ENCODE results near the gene DPP10.

DPP10 gene

DNA sequence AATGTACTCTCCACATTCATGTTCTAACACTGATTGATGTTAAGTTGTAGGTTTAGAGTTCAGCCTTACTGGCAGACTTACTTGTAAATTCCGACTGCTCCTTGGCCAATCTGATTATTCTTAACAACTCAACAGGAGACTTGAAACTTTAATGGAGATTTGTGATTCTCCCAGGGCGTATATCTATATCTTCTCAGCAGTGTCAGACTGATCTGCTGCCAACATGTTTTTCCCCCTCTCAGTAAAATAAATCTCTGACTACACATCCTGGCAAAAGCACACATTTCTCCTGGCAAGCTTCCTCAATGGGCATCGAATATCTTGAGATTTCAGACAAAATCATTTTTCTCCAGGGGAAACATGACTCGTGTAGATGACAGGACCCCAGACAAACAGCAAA, 1041.2 kb downstream of the DPP10 start:
- no peak for DNase-seq

DNA sequence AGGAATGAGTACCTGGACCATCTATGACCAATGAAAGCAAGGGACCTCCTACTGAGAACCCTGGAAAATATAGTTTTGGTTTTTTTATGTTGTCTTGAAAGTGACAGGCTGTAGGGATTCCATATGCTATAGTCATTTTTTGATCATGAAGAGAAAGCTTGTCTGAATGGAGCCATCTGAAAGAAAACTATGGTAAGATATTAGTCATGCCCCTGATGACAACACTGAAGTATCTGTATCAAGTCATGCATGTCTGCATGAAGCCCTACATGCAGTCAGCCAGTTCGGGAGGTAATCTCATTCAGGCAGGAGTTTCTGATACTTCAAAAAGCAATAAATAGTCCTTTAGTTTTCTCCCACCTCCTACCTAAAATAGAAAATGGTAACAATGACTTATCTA, 1042.0 kb downstream of the DPP10 start:
- no peak for DNase-seq

DNA sequence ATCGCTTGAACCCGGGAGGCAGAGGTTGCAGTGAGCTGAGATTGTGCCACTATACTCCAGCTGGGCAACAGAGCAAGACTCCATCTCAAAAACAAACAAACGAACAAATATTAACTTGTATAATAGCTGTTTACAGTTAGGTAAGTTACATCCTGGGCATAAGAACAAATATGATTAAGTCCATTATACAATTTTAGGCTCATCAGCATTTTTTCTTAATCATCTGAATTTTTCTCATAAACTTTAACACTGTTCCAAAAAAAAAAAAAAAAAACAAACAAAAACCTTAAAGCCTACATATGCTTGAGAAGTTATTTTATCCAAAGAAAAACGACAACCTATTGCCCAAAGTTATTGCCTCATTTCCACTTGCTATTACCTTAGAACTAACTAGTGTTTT, 1042.5 kb downstream of the DPP10 start:
- no peak for DNase-seq

DNA sequence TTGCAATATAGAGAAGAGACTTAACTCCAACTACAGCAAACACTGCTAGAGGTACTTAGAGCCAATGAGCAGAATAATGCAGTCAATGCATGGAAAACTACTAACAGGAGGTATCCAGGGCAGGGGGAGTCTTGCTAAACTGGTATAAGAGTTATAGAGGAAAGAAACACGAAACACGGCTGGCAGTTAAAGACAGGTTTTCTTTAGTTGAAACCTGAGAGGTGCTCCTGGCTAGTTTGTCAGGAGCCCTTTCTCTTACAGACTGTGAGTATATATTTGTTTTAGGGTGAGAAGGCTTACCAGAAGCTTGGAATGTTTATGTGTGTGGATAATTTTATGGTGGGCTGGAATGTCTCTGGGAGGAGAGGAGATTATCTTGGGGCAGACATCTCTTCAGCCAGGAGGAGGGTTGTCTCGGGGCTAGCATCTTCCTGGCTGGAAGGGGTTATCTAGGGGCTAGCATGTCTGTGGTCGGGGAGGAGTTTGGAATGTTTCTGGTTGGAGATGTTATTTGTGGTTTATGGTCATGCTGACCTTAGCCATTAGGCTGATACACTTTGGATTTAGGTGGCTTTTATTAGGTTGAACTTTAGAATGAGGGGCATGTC, 1048.8 kb downstream of the DPP10 start:
- DNase-seq = no peak

DNA sequence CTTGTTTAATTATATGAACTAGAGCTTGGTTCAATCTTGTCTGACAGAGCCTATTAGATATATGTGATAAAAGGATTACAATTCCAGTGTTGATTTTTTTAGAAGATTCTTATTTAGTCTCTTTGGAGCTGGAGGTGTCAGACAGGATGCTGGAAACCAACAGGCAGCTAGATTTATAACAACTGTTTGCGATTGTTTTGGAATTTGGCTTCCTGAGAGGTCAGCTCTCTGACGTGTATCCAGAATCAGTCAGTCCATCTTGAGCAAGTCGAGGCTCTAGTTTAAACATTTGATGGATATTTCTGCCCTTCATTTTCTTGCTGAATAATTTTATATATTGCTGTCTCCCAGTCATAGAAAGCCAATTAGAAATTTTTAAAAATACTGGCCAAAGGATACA, 1062.9 kb downstream of the DPP10 start:
- no peak for DNase-seq

DNA sequence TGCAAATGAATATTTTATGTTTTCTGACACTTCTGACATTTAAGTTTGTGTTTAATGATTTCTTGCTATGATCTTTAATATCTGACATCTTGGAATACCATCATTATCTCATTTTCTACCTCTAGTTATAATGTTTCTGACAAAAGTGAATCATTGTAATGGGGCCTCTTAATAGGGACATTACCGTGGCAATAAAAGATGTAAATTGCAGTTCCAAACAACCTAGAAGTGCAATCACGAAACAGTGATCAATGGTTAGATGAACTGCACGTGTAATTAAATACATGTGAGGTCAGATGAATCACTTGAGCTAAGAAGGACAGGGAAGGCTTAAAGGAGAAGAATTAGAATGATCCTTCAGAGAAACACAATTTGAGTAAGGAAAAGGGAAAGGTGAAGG, 1078.3 kb downstream of the DPP10 start:
- DNase-seq = no peak

DNA sequence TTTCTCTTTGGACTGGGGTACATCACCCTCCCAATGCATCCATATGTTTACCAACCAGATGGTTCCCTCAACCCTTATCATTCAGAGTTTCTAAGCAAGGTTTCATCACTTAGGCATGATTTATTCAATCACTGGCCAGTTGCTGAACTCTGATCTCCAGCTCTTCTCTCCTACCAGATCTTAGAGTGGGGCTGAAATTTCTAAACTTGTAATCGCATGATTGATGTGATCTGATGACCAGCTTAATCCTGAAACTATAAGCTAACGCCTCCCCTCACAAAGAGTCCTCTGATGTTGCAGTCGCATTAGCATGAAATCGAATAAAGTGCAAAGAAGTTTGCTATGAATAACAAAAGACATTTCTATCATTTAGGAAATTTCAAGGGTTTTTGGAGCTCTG, 1082.0 kb downstream of the DPP10 start:
- no peak for DNase-seq

DNA sequence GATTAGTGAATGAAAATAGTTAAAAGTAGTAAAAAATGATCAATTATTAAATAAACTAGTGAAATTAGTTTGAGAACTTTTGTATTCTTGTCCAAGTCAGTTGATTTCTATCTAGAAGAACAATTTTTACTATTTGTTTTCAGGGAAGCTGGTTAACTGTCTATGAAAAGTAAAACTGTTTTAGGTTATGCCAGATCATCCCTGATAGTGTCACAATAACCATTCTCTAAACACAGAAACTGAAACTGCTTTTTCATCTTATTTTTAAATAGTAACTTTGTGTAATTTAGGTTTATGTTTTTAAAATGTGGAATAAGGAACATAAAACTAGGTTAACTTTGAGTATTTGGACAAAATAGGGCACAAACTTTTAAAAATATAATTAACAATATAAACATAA, 1087.2 kb downstream of the DPP10 start:
- DNase-seq = no peak

DNA sequence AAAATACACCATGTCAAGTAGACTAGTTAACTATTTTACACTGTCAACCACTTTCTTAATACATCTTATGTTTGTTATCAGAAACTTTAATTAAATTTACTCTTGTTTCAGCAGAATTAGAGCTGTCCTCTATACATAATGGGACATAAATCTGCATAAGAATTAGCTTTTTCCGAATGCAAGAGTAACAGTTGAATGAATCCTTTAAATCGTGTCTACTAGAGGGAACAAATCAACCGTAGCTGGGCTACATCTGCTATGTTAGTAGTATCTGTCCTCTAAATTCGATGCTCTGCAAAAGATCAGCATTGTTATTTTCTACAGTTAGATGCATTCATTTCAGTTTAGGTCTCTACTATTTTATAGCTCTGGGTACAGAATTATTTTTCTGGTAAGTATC, 1090.6 kb downstream of the DPP10 start:
- DNase-seq = no peak

DNA sequence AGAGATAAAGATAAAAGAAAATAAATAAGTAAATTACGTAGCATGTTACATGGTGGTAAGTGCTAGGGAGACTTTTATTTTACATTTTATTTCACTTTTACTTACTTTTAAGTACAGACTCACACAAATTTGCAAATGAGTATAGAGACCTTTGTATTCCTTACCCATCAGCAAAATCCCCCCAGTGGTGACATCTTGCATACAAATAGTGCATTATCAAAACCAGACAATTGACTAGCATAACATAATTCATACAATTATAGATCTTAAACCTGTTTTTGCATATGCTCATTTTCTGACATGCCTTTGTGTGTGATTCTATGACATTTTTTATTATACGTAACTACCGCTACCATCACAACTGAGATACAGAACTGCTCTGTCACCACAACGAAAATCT, 1099.4 kb downstream of the DPP10 start:
- no peak for DNase-seq

DNA sequence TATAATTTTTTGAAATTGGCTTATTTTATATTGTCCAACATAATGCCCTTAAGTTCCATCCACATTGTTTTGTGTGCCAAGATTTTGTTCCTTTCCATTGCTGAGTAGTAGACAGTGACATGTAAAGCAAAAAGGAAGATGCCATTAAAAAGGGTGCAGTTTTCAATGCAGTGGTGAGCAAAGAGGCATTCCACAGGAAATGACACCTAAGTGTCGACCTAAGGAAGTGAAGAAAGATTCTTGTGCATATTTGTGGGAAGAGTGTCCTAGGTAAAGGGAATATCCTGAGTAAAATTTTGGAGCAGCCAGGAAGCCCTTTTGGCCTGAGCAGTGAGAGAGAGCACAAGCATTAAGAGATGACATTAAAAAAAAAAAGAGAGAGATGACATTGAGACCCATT, 1099.9 kb downstream of the DPP10 start:
- DNase-seq = no peak

DNA sequence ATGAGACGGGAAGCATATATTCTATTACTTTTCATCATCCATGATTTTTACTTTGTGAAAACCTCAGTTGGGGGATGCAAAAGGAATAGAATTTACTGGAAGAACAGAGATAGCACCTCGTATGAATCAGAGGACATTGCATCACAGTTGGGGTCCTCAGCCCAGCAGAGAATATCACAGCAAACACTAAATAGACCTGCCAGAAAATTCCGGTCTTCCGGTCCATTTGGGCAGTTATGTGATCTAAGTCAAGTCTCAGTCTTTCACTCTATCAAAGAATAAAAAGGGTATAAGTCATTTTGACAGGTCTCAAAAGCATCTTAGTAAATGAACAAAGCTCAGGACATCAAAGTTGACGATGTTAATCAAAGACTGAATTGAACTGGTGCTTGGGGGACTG, 1100.6 kb downstream of the DPP10 start:
- no peak for DNase-seq

DNA sequence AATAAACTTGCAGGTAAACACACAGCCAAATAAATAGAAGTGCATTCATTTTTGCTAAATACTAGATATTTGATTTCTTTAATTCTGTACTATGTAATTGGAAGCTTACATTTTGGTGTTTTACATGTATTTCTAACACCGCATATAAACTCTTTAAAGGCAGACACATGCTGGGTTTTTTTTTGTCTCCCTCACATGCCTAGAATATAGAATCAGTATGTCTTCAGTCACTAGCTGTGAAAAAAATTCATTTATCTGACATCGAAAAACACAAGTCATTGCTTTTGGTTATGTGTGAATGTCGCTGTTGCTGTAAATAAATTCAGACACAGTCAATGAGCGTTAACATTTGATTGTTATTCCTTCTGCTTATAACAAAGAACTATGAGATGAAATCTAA, 1101.0 kb downstream of the DPP10 start:
- DNase-seq = no peak

DNA sequence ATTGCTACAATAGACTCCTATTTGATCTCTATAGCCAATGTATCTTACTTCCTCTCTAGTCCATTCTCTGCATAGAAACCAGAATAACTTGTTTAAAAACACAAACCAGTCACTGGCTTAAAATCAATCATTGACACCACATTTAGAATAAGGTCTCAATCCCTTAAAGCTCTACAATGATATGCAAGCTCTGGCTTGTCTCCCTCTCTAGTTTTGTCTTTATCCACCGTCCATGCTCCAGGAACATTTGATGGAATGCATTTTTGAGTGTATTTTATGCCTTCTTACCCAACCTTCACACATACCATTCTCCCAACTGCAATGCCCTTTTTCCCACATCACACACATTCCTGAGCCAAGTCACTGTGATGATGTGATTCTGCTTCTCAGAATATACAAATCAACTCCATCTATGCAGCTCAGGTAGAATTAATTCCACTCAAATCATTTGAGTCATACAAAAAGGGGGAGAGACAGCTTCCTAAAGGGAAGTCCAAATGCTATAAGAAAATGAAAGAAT, 1107.2 kb downstream of the DPP10 start:
- DNase-seq = no peak

DNA sequence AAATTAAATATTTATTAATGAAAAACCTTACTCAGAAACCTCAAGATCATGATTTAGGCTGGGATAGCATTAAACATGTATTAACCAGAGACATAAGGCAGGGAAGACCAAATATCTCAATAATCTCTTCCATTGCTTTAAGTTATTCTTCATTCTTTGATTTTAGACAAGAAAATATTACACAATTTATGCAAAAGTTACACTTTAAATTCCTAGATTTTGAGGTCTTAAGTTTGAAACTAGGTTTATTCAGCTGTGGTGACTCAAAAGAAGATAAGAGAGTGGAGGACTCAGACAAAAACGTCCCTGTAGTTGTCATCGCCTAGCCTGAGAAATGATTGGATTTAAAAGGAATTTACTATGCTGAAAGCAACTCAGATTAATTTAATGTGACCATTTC, 1110.3 kb downstream of the DPP10 start:
- no peak for DNase-seq

DNA sequence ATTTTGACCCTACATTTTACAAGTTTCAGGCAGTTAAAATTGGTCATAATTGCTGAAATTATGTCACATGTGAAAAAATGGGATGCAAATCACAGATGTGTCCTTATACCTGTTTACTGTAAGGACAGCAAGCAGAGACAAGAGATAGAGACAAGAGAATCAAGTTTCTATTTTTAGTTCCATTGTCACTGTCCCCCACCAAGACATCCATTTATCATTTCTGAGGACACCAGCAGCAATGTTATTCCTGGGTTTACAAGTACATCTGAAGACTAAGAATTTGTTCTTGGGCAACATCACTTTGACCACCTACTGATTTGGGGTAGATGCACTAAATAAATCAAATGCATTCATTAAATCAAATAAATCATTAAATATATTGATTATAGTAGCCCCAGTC, 1111.7 kb downstream of the DPP10 start:
- no peak for DNase-seq

DNA sequence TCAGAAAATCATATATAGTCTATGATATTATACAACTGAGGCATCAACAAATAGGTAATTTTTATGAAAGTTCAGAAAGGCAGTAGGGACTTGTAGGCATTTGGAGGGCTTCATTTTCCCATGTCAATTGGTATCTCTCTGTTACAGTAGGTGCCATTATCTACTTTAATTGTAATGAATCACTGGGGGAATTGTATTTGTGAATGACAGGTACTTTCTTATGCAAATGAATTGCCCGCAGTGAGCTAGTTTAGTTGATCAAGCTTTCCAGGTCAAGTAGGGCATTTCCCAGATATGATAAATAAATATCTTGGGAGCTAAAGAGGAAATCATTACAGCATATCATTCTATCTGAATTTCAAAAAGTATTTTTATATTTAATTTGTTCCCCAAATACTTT, 1116.3 kb downstream of the DPP10 start:
- no peak for DNase-seq

DNA sequence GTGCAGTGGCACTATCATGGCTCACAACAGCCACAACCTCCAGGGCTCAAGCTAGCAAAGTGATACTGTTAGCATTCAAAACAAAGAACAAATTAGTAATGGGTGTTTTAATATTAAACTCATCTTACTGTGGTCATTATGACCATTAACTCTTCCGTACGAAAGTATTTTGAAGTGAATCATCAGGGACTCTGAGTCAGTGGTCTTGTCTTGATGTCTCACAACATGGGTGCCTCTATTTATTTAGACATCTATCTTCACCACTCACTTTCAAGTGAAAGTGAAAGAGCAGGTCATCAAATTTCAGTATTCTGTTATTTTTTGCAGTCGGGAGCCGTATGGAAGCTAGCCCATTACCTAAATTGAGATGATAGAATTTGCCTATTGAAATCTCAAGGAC, 1118.2 kb downstream of the DPP10 start:
- DNase-seq = no peak

DNA sequence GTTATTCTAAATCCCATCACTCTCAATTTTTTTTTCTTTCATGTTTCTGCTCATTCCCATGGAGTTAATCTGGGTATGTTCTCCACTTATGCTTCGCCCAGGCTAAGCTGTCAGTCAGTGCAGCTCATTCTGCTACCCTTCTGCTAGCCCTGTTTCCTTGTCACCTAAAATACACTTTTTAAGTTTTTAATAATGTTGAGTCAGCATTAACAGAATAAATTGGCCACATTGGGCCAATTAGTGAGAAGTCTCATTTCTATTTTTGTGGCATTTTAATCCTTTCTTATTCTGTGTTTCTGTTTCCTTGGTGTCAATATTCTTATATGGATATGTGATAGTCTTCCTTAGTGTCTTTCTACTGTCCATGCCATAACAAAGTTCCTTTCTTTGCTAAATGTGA, 1126.2 kb downstream of the DPP10 start:
- DNase-seq = no peak

DNA sequence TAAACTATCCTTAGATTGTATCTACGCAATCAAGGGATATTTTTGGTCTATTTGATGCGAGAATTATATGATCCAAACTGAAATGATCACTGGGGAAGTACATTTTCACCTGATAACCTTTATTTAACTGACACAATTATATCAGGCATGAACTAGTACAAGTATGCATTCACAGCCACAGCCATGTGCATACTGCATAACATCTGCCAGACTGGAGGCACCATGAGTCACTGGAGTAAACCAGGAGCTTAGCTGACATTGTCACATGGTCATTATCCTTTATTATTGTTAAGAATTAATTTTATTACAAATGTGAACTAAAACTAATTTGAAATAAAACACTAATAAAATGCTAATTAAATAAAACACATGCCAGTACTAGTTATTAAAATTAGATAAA, 1127.1 kb downstream of the DPP10 start:
- DNase-seq = no peak

DNA sequence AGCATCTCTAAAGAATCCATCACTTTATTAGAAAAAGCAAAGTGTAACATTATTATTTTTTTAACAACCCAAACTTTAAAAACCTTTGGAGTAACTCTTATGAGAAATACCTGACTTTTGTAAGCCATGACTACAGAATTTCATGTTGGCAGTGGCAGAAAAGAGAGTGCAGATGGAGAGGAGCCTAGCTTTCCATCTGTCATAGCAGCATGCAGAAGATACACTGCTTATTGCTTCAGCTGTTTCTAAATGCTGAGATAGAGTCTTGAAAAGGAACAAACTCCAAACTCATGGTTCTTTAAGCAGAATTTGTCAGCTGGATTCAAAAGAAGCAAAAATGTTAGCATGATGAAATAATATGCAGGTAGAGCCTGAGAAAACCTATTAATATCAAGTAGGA, 1130.3 kb downstream of the DPP10 start:
- DNase-seq = no peak

DNA sequence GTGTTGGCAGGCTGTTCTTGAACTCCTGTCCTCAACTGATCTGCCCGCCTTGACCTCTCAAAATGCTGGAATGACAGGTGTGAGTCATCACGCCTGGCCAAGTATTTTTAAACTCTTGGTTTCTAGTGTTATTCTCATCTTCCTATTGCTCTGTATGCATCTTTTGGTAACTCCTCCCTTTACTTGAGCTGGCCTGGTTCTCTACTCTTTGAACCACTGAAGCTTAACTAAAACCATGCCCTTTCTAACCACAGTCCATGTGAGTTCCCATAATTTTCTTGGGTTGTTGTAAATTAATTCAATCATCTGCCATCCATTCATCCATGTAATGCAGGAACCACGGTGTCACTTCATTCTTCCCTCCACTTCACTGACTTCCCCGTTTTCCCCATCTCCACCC, 1131.3 kb downstream of the DPP10 start:
- no peak for DNase-seq

DNA sequence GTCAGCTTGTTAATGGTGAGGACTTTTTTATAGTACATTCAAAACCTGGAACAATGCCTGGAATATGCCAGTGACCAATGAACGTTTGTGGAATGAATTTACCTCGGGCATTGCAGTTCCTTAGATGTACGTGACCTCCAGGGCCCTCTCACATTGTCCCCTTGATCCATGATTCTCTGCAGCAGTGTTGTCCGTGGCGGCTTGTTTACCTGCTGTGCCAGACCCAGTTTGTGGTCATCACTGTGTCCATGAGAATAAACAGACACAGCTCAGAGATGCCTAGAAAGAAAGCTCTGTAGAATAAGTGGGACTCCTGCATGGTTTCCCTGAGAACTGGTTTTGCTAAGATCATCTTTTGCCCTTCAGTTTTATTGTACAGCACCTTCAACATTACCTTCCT, 1132.2 kb downstream of the DPP10 start:
- no peak for DNase-seq

DNA sequence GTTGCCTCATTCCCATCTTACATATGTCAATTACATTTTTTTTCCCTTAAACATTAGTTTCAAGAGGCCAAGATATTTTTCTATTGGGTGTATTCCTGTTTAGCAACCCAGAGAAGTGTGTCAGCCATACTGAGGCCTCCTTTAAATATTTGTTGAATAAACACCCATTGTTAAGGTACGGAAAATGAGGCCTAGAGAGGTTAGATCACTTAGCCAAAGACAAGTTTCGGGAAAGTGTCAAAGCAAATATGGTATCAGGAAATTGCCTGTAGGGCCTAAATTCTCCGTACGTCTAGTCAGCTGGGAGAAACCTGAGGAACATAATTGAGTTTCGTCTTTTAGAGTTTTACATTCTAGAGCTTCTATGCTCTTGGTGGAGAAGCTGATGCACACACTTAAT, 1138.3 kb downstream of the DPP10 start:
- DNase-seq = no peak

DNA sequence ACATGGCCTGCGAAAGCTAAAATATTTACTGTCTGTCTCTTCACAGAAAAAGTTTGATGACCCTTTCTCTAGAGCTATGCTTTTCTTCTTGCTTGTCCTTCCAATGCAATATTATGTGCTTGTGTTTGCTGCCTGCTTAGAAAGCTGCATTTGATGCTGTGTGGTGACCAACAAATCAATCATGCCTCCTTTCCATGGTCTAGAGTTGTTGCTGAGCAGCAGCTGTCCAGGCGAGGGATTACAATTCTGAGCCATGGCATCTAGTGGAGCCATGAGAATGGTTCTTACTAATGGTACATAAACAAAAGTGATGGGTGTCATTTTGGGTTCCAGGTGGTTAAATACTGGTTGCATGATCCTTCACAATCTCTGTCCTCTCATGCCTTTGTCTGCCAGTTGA, 1142.1 kb downstream of the DPP10 start:
- no peak for DNase-seq
